Large intestine (tissue), 3 donors: ENCODE data around the gene ARHGAP24. TPM values are rescaled to one million over a fixed set of nuclear protein-coding genes. Genes with fewer than 3 reads are reported as not detected.

Experiments
- DNase-seq, 2 donors: peaks; one replicate each; pipeline versions ENCODE4 v3.0.0 to v3.0.0-alpha.2; 2013
- H3K27ac ChIP-seq: one replicate; pipeline ENCODE4 v1.5.1; 2013; ENCODE audit warnings: low read length
- H3K27me3 ChIP-seq: 2 replicates; pipeline ENCODE4 v1.6.1; 2013; ENCODE audit warnings: low read length; ENCODE audit not compliant: control insufficient read depth, insufficient read depth
- H3K36me3 ChIP-seq: 2 replicates; pipeline ENCODE4 v1.6.1; 2013; ENCODE audit warnings: low read length; ENCODE audit not compliant: control insufficient read depth, insufficient read depth
- H3K4me1 ChIP-seq: one replicate; pipeline ENCODE4 v1.6.1; 2013; ENCODE audit warnings: low read length; ENCODE audit not compliant: control insufficient read depth, insufficient read depth
- H3K4me3 ChIP-seq: one replicate; pipeline ENCODE4 v1.5.1; 2013; ENCODE audit warnings: low read length
- H3K9me3 ChIP-seq: one replicate; pipeline ENCODE4 v1.6.1; 2013; ENCODE audit warnings: mild to moderate bottlenecking, low read depth, low read length, moderate library complexity; ENCODE audit not compliant: control insufficient read depth
- WGBS: methylation state at CpG from one replicate; pipeline ENCODE4 v1.1.5; 2013; ENCODE audit warnings: low lambda C conversion rate; ENCODE audit not compliant: insufficient coverage; 5-methylcytosine and 5-hydroxymethylcytosine counted together
- polyA plus RNA-seq: library from polyadenylated mRNA; unstranded; fragments of 120-200 nt; gene quantifications from one replicate; pipeline ENCODE4 v1.2.1, GENCODE V29; 2013

ARHGAP24 gene
- polyA plus RNA-seq, 1 donor: 6.7 TPM

DNA sequence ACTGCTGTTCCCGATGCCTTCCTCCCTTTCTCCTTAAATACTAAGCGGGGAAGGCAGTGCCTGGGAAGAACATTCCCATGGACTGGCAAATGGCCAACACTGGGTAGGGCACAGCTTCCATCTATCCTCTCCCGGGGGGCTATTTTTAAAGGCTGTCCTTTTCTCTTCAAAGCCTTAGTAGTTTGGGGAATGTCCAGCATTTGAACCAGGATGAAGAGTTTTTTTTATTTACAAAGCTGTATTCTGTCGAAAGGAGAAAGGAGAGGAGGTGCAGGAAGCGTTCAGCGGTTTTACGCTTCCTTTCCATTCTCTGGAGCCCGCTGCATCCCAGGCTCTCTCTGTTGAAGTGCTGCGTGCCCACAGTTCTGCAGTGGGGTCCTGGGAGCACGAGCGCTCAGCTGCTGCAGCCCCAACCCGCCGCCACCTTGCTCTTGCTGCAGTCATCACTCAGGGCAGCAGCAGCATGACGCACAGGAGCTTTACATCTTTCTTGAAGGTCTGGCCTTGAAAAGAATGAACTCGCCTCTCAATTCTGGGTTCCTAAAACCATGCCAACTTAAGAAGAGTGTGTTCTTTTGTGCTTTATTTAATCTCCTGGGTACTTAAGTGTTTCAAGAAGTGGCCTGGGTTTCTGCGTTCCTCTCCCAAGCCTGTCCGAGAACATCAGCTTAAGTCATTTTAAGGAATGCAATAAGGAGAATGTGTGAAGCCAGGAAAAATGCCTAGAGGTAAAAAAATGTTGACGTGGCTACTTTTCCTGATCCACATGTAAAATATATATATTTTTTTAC, 457.7 kb downstream of the ARHGAP24 start:
- Histone ChIP-seq H3K27me3 (no peaks in the 10 kb centered on the region), H3K36me3 (no peaks in the 10 kb centered on the region), H3K9me3 (no peaks in the 10 kb centered on the region), H3K27ac (no peak overlapping the region), H3K4me1 (peaks cover 28% of the 10 kb centered on the region), H3K4me3 (no peak overlapping the region)
- DNase-seq: no peak
- 86% methylated on average over 1 of the region's 18 CpGs for WGBS

DNA sequence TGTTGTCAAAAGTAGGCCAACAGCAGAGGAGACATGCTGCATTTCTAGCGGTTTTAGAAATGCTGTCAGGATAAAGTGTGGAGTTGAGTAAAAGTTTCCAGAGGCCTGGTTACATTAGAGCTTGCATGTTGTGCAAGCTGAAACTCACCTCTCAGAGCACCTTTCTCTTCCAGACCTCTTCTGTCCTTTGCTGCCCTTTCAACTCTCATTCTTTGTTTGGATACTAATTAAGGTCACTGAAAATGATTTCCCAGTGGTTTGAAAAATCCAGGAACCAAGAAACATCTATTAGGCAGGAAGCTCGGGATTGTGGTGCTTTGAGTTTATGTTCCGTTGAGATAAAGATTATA, 458.3 kb downstream of the ARHGAP24 start:
- peaks cover 27% of the 10 kb centered on the region for H3K4me1 ChIP-seq
- H3K4me3 ChIP-seq: no peak overlapping the region
- H3K27ac ChIP-seq: no peak overlapping the region

DNA sequence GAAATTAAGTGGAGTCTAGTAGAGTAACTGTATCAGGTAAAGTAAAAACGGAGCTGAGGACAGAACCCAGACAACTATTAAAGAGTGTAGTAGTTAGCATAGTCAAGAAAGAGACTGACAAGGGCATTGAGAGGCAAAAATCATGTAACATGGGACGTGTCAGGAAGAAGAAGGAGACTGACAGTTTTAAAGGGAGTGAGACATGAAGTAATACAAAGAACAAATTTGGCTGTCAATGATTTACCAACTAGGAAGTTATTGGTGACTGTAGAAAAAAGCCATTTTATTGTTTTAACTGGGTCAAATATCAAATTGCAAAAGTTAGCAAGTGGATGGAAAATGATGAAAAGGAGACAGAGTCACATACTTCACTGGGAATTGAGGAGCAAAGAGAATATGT, 462.6 kb downstream of the ARHGAP24 start:
- H3K36me3 ChIP-seq: no peaks in the 10 kb centered on the region
- H3K27ac ChIP-seq: no peak overlapping the region
- WGBS: 44% methylated on average over 2 of the region's 2 CpGs
- no peak overlapping the region for H3K4me3 ChIP-seq
- H3K4me1 ChIP-seq: peaks cover 8% of the 10 kb centered on the region
- no peak for DNase-seq
- no peaks in the 10 kb centered on the region for H3K9me3 ChIP-seq
- H3K27me3 ChIP-seq: no peaks in the 10 kb centered on the region

More for the DNA sequence above, 458.3 kb downstream of the ARHGAP24 start:
- no peaks in the 10 kb centered on the region for H3K36me3 ChIP-seq
- DNase-seq: no peak
- H3K27me3 ChIP-seq: no peaks in the 10 kb centered on the region
- no peaks in the 10 kb centered on the region for H3K9me3 ChIP-seq
- 83% methylated on average over 1 of the region's 3 CpGs for WGBS

DNA sequence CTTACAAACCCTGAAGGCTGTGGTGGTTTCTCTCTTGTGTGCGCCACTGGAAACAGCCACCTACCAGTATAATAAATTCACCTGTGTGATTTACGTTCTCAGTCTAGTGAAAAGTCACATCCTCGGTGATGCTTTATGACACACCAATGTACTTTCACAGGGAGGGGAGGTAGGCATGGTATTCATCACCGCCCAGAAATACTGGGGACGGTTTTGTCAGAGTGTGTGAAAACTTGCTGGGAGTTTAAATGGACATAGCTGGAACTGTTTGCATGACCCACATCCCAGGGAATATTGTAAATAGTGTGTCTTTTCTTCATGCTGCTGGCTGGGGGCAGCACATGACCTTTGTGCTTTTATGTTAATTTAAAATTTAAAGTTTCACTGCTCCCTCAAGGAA, 463.1 kb downstream of the ARHGAP24 start:
- no peak for DNase-seq
- Histone ChIP-seq H3K9me3 (no peaks in the 10 kb centered on the region), H3K27me3 (no peaks in the 10 kb centered on the region), H3K4me3 (no peak overlapping the region), H3K27ac (no peak overlapping the region), H3K36me3 (no peaks in the 10 kb centered on the region), H3K4me1 (peaks cover 5% of the 10 kb centered on the region)
- WGBS: 25% methylated on average over 2 of the region's 5 CpGs

DNA sequence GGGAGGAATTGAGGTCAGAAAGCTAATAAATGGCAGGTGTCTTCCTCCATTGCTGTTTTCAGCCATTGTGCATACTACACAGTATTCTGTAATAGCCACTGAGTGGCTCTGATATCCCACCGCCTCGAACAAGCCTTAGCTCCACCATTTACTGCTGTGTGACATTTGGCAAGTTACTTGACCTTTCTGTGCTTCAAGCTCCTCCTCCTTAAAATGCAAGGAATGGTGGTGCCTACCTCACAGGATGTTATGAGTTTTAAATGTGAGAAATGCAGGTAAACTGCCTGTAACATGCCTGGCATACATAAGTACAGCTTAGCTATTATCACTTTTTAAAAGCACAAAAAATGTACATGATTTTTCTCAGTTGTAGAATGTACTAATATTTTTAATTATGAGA, 464.0 kb downstream of the ARHGAP24 start:
- no peak for DNase-seq
- H3K27me3 ChIP-seq: no peaks in the 10 kb centered on the region
- no peak overlapping the region for H3K27ac ChIP-seq
- no CpG with 5 or more reads among the region's 2 CpGs for WGBS
- no peaks in the 10 kb centered on the region for H3K36me3 ChIP-seq
- no peak overlapping the region for H3K4me3 ChIP-seq
- H3K9me3 ChIP-seq: no peaks in the 10 kb centered on the region
- H3K4me1 ChIP-seq: peaks cover 5% of the 10 kb centered on the region

DNA sequence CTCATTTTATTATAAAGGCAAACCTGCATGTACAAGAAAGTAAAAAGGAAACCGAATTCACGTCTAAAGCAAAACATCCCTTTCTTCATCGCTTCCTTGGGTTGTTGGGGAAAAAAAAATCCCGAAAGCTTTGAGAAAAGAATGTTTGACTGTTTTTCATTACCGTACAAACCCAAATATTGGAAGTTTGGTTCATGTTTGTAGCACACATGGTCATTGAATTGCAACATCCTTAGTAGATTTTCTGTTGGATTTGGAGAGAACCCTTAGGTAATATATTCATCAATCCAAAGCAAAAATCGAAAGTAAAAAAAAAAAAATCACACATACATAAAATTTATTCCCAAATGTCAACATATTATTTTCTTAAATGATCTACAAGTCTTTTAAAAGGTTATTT, 464.6 kb downstream of the ARHGAP24 start:
- Histone ChIP-seq H3K4me1 (peaks cover 5% of the 10 kb centered on the region), H3K4me3 (no peak overlapping the region), H3K27me3 (no peaks in the 10 kb centered on the region), H3K27ac (no peak overlapping the region), H3K36me3 (no peaks in the 10 kb centered on the region), H3K9me3 (no peaks in the 10 kb centered on the region)
- no peak for DNase-seq
- 91% methylated on average over 6 of the region's 6 CpGs for WGBS

DNA sequence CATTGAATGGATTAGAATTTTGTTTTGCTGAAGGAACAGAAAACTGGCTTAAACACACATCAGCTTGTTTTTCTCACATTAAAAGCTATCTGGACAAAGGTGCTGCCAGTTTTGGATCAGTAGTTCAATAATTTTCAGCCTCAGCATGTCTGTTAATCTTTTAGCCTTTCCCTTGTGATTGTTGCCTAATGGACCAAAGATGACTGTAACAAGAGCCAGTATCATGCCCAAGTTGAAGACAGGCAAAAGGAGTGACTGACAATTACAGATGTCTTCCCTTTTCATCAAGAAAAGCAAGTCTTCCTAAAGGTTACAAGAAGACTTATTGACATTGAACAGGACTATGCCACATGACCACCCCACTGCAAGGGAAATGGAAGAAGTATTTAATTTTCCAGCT, 465.2 kb downstream of the ARHGAP24 start:
- H3K27ac ChIP-seq: no peak overlapping the region
- H3K4me3 ChIP-seq: no peak overlapping the region
- H3K36me3 ChIP-seq: no peaks in the 10 kb centered on the region
- peaks cover 5% of the 10 kb centered on the region for H3K4me1 ChIP-seq
- no peak for DNase-seq
- H3K9me3 ChIP-seq: no peaks in the 10 kb centered on the region
- H3K27me3 ChIP-seq: no peaks in the 10 kb centered on the region

DNA sequence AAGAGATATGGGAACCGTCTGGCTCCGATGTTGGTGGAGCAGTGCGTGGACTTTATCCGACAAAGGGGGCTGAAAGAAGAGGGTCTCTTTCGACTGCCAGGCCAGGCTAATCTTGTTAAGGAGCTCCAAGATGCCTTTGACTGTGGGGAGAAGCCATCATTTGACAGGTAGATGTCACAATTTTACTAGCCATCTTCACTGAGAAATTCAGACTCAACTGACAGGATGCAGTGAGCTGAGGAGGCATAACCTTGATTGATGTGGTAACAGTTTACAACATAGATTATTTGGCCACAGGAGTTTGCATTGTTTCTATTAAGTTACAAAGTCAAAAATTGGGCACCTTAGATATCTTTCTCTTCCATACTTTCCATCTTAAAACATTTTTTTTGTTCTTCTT, 467.2 kb downstream of the ARHGAP24 start:
- Histone ChIP-seq H3K27ac (no peak overlapping the region), H3K4me3 (no peak overlapping the region), H3K4me1 (peaks cover 5% of the 10 kb centered on the region), H3K27me3 (no peaks in the 10 kb centered on the region), H3K9me3 (no peaks in the 10 kb centered on the region), H3K36me3 (no peaks in the 10 kb centered on the region)
- no peak for DNase-seq
- no CpG with 5 or more reads among the region's 5 CpGs for WGBS

DNA sequence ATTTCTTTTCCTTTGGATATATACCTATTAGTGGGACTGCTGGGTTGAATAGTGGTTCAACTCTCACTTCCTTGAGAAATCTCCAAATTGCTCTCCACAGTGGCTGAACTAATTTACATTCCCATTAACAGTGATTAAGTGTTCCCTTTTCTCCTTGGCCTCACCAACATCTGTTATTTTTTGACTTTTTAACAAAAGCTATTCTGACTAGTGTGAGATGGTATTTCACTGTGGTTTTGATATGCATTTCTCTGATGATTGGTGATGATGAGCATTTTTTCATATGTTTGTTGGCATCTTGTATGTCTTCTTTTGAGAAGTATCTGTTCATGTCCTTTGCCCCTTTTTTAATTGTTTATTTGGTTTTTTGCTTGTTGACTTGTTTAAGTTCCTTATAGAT, 471.9 kb downstream of the ARHGAP24 start:
- Histone ChIP-seq H3K36me3 (no peaks in the 10 kb centered on the region), H3K27me3 (no peaks in the 10 kb centered on the region), H3K9me3 (no peaks in the 10 kb centered on the region), H3K4me1 (no peaks in the 10 kb centered on the region), H3K27ac (no peak overlapping the region), H3K4me3 (no peak overlapping the region)
- DNase-seq: no peak

DNA sequence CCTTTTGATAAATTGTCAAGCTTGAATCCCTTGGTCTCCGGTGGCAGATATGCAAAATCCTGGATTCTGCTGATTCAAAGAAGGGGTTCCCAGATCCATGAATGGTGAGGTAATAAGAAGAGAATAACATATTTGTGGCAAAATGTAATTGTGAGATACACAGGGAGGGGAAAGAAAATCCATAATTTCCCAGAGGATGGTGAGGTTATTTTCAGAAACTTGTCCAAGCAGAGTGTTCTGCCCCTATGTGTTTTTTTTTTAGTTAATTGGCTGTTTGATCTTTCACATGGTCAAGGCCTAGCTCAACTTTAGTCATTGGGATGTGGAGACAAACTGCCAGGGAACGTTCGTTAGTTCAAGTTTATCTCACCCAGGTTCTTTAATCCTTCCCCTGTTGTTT, 476.1 kb downstream of the ARHGAP24 start:
- Histone ChIP-seq H3K27me3 (no peaks in the 10 kb centered on the region), H3K4me1 (no peaks in the 10 kb centered on the region), H3K4me3 (no peak overlapping the region), H3K27ac (no peak overlapping the region), H3K9me3 (no peaks in the 10 kb centered on the region), H3K36me3 (no peaks in the 10 kb centered on the region)
- WGBS: 100% methylated on average over 1 of the region's 3 CpGs
- no peak for DNase-seq

DNA sequence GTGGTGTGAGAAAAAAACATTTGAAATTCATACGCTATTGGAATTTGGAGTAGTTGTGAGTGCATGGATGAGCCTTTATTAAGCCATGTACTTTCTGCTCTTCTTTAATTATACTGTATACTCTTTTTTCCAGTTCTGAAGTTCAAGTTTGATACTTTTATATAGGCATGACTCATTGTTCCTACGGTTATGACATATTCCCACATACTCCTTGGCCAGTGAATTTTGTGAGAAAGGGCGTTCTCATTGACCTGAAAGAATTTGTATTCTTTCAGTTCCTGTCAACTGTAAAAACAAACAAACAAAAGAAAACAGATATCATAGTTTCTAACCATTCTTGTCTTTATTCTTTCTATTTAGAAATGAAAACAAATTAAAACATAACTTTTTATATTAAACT, 477.6 kb downstream of the ARHGAP24 start:
- H3K27ac ChIP-seq: no peak overlapping the region
- H3K27me3 ChIP-seq: no peaks in the 10 kb centered on the region
- WGBS: 92% methylated on average over 2 of the region's 3 CpGs
- no peaks in the 10 kb centered on the region for H3K4me1 ChIP-seq
- no peak for DNase-seq
- H3K4me3 ChIP-seq: no peak overlapping the region
- H3K9me3 ChIP-seq: no peaks in the 10 kb centered on the region
- no peaks in the 10 kb centered on the region for H3K36me3 ChIP-seq
